Neural cell (in vitro differentiated cells): ENCODE results near the gene SPINDOC.

Experiments
- CTCF ChIP-seq: fragments of 450-650 bp; IDR thresholded peaks from 2 replicates; pipeline ENCODE4 v1.5.1; 2014; ENCODE audit warnings: antibody characterized with exemption, mild to moderate bottlenecking, moderate library complexity; ENCODE audit not compliant: poor library complexity, severe bottlenecking
- EP300 ChIP-seq: fragments of 450-650 bp; conservative IDR thresholded peaks from 2 replicates; pipeline ENCODE4 v1.6.1; 2014; ENCODE audit warnings: antibody characterized with exemption, mild to moderate bottlenecking, moderate library complexity; ENCODE audit not compliant: poor library complexity, severe bottlenecking

GRCh38 chr11:63838150-63838677 is 25.0 kb downstream of the SPINDOC start:
- TF ChIP-seq CTCF (no peak), EP300 (no peak)
